Bronchial epithelial cell (primary cell): ENCODE data around the gene GPATCH8. TPM values are rescaled to one million over a fixed set of nuclear protein-coding genes. Genes with fewer than 3 reads are reported as not detected.
A peak's percentile ranks its signal among the peaks of the same experiment; 100 is the strongest.

Experiments
- DNase-seq: peaks from one replicate; pipeline ENCODE4 v3.0.0-alpha.2; 2010; ENCODE audit warnings: low read depth
- FAIRE-seq: peaks from 2 replicates; lab custom pipeline; 2011; peaks lifted over from hg19 to GRCh38; lab: Jason Lieb, UNC
- H3K27me3 ChIP-seq: 2 replicates; pipeline ENCODE4 v1.5.1; 2011; ENCODE audit warnings: low read length; ENCODE audit not compliant: control insufficient read depth, insufficient read depth
- H3K36me3 ChIP-seq: 2 replicates; pipeline ENCODE4 v1.5.1; 2011; ENCODE audit warnings: low read length; ENCODE audit not compliant: control insufficient read depth, insufficient read depth
- H3K4me3 ChIP-seq: 2 replicates; pipeline ENCODE4 v1.5.1; 2011; ENCODE audit warnings: mild to moderate bottlenecking, low read depth, low read length, control low read depth
- CTCF ChIP-seq: IDR thresholded peaks from 2 replicates; pipeline ENCODE4 v1.5.1; 2011; ENCODE audit warnings: mild to moderate bottlenecking, moderate library complexity, low read length, control low read depth, inconsistent platforms; ENCODE audit not compliant: insufficient read depth, severe bottlenecking
- total RNA-seq: library from RNA; depleted of rRNA; stranded (reverse); fragments of >200 nt; gene quantifications from 2 replicates; pipeline ENCODE4 v1.2.1, GENCODE V29; 2014

GPATCH8 gene
- total RNA-seq: 12.3 and 14.2 TPM in 2 replicates

GRCh38 chr17:44503147-44504029, at the start of gene GPATCH8:
GPATCH8 (minus strand) TSS chr17:44503406; CDS start chr17:44503370, 36 bp downstream.
- no peaks in the 10 kb centered on the region for H3K36me3 ChIP-seq
- TF ChIP-seq CTCF: no peak
- no peaks in the 10 kb centered on the region for H3K27me3 ChIP-seq
- DNase-seq (peak; percentile 81), FAIRE-seq (no peak)
- H3K4me3 ChIP-seq: peak within 1 kb of the TSS; percentile 63

GRCh38 chr17:44552361-44552760, 49.2 kb upstream of the GPATCH8 start:
- Histone ChIP-seq H3K4me3 (no peak overlapping the region), H3K36me3 (no peaks in the 10 kb centered on the region), H3K27me3 (no peaks in the 10 kb centered on the region)
- no peak for TF ChIP-seq CTCF
- DNase-seq: peak; percentile 13
- peak; percentile 28 for FAIRE-seq

- FAIRE-seq: no peak
Measured at GRCh38 chr17:44549686-44550085, 46.5 kb upstream of the GPATCH8 start.

GRCh38 chr17:44548376-44549230, 45.4 kb upstream of the GPATCH8 start:
- FAIRE-seq: no peak
- Histone ChIP-seq H3K4me3 (no peak overlapping the region), H3K36me3 (no peaks in the 10 kb centered on the region), H3K27me3 (no peaks in the 10 kb centered on the region)
- TF ChIP-seq CTCF: no peak
- no peak for DNase-seq

More at GRCh38 chr17:44549686-44550085, 46.5 kb upstream of the GPATCH8 start:
- no peak for TF ChIP-seq CTCF
- Histone ChIP-seq H3K36me3 (no peaks in the 10 kb centered on the region), H3K4me3 (no peak overlapping the region), H3K27me3 (no peaks in the 10 kb centered on the region)
- no peak for DNase-seq

GRCh38 chr17:44547625-44548267, 44.5 kb upstream of the GPATCH8 start:
- Histone ChIP-seq H3K27me3 (no peaks in the 10 kb centered on the region), H3K4me3 (no peak overlapping the region), H3K36me3 (no peaks in the 10 kb centered on the region)
- DNase-seq: no peak
- no peak for TF ChIP-seq CTCF
- FAIRE-seq: no peak
